Left lobe of liver (tissue), 2 donors: ENCODE measurements around the gene TMPRSS15. TPM values are rescaled to one million over a fixed set of nuclear protein-coding genes. Genes with fewer than 3 reads are reported as not detected.
"Not testable (repeated sequence)": the region's sequence is repeated elsewhere in the genome, so short reads cannot be mapped to it uniquely, and the experiment has no call there.

Experiments
- ATAC-seq: fragments of 200-7000 bp; cut with Tn5 transposase; one replicate; pipeline ENCODE4 v1.9.1; 2020; ENCODE audit warnings: mild to moderate bottlenecking, moderate library complexity
- DNase-seq: peaks from one replicate; pipeline ENCODE4 v3.0.0-alpha.2; 2020; ENCODE audit warnings: low spot score
- total RNA-seq: library from RNA; stranded (reverse); gene quantifications from one replicate; pipeline ENCODE4 v1.2.1, GENCODE V29; 2021
- donor health status: DM: no; HTN: no; CAD: no; lungs with moderate emphysema.
- donor health status: DM: no; HTN: yes; CAD: no.

TMPRSS15 gene
- total RNA-seq = not detected

- DNase-seq = no peak
- no peak for ATAC-seq
These were observed at the start of gene TMPRSS15 for GRCh38 chr21:18403735-18404450. Gene TMPRSS15, minus strand, starts transcription at chr21:18403785. Its CDS starts 163 bp downstream, at chr21:18403622.

GRCh38 chr21:18451670-18452069 is 48.1 kb upstream of the TMPRSS15 start:
- DNase-seq (no peak), ATAC-seq (no peak)

GRCh38 chr21:18449605-18450550 is 46.3 kb upstream of the TMPRSS15 start:
- no peak for ATAC-seq
- no peak for DNase-seq

- no peak for DNase-seq
- no peak for ATAC-seq
These were observed 40.1 kb upstream of the TMPRSS15 start for GRCh38 chr21:18443701-18444100.

DNA sequence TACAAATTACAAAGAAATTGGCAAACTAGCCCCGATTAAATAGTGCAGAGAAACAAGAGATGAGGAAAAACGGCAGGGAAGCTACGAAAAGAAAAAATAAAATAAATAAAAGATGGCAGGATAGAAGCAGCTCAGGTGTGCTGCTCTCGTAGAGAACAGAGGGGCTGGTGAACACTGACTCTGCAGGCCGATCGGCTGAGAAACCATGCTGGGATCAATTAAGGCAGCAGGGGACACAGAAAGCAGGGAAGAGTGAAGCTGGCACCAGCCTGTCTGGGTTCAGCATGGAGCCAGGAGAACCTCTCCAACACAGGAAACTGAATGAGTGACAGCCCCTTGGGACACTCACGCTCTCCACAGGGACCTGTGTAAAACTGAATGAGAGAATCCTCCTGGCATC is 39.5 kb upstream of the TMPRSS15 start:
- ATAC-seq (no peak), DNase-seq (no peak)

GRCh38 chr21:18430341-18430740 is 26.8 kb upstream of the TMPRSS15 start:
- no peak for ATAC-seq
- DNase-seq = no peak

DNA sequence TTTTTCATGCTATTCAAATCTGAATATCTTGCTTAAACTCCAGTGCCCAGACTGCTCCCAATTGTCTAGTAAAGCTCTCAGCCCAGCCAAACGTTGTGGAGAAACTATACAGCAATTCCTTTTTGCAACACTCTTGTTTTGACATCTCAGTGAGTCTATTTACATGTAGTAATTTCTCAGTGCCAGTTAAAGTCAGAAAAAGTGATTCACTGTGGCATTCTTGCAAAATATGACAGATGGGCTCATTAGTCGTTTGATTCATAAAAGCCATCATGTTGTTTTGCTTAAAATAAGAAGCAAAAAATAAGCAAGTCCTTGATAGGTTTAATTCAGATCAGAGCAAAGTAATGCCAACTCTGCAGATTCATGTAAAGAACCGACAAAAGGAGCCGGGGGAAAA is 20.7 kb upstream of the TMPRSS15 start:
- DNase-seq = no peak
- ATAC-seq = no peak

- ATAC-seq = no peak
- DNase-seq = no peak
These were observed 13.7 kb upstream of the TMPRSS15 start for GRCh38 chr21:18417141-18417790.

DNA sequence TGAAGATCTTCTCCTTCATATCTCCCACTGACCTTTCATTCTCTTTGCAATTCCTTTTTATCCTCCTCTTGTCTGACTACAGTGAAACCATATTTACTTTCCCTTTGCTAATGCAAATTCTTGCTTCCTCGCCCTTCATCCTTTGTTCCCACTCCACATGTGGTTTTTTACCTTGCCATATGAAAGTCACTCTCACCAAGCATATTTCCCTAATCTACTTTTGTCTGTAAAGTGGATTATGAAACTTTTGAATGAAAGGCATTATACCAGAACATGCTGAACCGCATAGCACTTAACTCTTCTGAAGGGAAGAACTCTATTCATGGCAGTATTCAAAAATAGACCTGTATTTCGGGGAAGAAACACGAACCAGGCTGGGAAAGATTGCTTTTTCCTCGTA is 8.0 kb upstream of the TMPRSS15 start:
- DNase-seq (no peak), ATAC-seq (no peak)

DNA sequence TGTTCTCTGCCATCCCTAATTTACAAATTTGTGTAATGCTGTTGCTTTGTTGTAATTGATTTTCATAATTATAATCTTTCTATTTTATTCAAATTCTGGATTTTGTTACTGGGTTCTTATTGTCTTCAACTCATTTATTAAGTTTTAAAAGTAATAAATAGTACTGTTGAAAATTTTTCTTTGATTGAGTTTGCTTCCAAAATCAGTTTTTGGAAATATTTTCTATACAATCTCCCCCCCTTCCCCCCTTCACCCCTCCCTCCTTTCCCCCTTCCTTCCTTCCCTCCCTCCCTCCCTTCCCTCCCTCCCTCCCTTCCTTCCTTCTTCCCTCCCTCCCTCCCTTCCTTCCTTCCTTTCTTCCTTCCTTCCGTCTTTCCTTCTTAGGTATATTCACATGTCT is 6.0 kb upstream of the TMPRSS15 start:
- ATAC-seq (no peak), DNase-seq (no peak)

DNA sequence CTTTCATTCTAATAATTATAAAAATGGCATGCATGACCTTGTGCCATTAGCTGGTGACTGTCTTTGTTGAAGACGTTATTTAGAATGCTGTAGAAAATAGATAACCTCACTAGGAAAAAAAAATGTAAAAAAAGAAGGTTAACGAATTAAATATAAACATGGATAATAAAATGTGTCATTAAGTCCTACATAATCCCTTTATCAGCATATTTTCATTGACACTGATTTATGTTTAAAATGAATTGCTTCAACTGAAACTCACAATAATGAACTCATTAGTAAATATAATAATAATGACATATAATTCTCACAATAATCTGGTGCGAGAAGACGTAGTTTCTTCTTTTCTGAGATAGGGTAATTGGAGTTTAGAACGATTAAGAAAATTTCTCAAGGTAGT is 4.7 kb downstream of the TMPRSS15 start:
- no peak for ATAC-seq
- DNase-seq = no peak

DNA sequence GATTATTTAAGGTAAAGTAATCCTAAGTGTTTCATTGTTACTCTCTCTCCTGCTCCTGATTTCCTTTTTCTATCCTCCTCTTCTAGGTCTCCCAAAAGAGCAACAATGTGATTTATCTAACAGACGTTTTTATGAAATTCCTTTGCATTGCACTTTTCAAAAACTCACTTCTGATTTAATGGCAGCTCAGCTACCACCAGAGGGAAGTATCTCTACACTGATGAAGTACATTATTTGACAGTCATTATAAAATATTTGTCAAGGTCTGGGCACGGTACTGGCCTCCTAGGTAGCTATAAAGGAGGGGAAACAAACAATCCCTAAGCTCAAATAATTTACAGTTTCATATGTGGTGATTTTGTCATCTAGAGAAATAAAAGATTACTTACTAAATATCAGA is 15.6 kb downstream of the TMPRSS15 start:
- no peak for DNase-seq
- ATAC-seq = no peak

DNA sequence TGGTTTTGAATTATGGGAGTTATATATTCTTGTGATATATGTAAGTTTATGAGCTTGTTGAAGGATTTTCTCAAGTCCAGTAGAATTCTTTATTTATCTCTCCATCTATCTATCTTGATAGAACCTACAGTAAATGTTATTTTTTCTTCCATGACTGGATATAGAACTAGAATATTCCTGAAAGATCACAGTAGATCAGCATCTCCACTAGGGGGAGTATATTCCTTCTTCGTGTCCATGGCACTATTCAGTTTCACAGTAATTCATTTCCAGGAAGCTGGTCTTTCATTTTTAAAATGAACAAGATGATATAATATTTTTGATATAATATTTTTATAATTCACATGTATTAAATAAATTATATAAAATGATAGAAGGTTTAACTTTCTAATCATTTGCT is 18.8 kb downstream of the TMPRSS15 start:
- DNase-seq (no peak), ATAC-seq (peak; percentile 78)

- ATAC-seq, DNase-seq: not testable (repeated sequence)
These were observed 20.5 kb downstream of the TMPRSS15 start for GRCh38 chr21:18382934-18383619.

DNA sequence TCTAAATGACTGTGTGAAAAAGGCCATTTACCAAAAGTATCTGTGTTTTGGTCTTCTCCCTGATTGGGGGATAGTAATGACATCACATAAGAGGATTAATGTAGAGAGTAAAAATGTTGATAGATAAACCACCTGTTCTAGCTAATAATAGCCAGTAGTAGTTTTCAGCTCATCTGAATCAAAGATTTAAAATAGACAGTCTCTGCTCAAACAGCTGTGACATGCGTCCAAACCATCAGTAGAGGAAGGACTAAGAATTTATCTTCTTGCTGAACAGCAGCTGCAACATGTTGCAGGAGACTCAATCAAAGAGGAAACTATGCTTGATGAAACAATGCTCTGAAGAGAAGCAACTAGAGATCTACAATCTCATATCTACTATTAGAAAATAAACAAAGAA is 21.4 kb downstream of the TMPRSS15 start:
- no peak for ATAC-seq

GRCh38 chr21:18373606-18374005 is 30.0 kb downstream of the TMPRSS15 start:
- ATAC-seq = no peak

More for the DNA sequence above, 21.4 kb downstream of the TMPRSS15 start:
- DNase-seq = no peak

DNA sequence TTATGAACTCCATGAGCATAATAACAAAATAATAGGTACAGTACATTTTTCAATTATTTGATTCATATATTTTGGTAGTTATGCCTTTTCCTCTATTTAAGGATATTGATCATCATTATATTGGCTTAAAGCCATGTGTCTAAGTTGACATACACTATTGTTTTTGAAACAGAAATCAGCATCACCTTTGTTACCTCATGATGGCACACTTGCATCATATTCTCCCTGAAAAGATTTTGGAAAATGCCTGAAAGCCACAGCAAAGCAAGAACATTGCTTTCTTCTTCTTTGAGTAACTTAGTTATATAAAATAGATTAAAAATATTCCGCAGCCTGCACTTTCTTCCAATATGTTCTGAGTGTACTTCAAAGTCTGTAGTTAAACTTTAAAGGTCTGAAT is 33.3 kb downstream of the TMPRSS15 start:
- ATAC-seq (no peak), DNase-seq (no peak)

More at GRCh38 chr21:18373606-18374005, 30.0 kb downstream of the TMPRSS15 start:
- DNase-seq = no peak

GRCh38 chr21:18369115-18369514 is 34.5 kb downstream of the TMPRSS15 start:
- DNase-seq (no peak), ATAC-seq (peak; percentile 49)

DNA sequence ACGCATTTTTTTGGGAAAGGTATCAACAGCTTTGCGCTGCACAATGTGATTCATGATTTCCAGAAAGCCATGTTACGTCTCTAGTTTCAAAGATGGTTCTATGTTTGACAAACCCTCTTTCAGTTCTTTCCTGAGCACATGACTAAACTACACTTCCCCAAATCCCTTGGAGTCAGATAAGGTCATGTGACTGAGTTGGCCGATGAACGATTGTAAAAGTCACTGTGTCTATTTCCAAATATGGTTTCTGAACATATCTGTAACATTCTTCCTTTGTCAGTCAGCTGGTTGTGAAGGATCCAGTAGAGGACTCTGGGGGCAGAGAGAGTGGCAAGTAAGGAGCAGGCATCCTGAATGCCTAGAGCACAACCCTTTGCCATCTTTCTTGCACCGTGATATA is 35.4 kb downstream of the TMPRSS15 start:
- no peak for DNase-seq
- no peak for ATAC-seq

DNA sequence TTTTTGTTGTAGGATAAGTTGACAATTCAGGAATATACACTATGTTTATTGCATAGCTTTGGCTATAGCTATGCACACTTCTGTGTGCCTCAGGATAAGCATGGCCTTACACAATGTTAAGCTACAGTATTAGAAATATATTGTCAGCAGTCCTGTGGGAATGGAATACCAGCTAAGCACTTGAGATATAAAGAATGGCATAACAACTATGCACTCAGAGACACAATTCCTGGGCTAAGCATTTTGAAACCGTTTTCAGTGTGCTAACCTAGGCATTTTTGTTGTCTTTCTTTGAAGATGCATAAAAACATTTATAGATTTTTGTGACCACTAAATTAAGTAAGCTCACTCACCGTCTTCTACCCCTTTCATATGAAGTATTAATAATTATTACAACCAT is 46.8 kb downstream of the TMPRSS15 start:
- no peak for ATAC-seq
- no peak for DNase-seq

DNA sequence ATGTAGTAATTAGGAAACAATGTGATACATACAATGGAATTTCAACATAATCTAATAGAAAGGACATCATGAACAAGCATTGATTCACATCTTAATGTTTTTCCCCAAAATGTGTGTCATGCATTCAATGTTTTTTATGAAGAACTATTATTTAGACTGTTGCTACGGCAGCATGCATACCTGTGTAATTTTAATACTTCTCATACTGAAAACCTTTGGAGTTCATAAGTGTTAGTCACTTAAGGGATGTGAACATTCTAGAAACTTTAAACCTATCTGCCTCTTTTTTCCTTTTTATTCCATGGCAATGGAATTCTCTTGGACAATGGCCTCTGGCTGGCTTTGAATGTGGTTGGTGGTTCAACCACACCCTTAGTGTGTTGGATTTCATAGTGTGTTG is 48.6 kb downstream of the TMPRSS15 start:
- no peak for DNase-seq
- ATAC-seq = no peak
